Measurements from ENCODE around the gene KPNA1. TPM values are rescaled to one million over a fixed set of nuclear protein-coding genes. Genes with fewer than 3 reads are reported as not detected.

KPNA1 gene
- total RNA-seq, 4 donors from 2014 or later = 8.6 to 108 (median 30.2) TPM

DNA sequence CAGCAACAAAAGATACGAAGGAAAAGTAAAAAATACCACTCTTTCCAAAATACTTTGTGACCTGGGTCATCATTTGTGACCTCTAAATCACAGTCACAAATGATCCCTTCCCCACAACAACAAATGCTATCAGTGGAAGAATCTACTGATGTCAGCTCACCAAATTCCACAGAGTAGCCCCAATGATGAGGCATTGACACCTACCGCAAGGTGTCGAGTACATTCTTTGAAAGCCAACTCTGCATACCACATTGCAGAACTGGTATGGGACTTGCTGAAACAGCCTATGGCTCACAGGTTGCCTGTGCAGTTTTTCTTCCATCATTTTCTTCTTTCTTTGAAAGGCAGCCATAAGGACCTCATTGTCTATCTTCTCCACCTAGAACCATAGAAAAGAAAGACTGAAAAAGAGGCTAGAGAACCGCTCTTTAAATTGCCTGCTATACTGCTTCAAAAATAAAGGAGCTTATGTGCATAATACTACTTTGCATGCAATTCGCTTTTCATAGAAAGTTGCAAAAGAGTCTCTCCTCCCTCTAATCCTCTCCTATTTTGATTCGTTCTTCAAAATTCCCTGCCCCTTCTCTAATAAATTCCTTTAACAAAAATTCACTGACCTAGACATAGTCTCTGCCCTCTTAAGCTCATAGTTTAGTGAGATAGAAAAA lies 21.4 kb upstream of the KPNA1 start:
- 89% methylated on average over 4 to 6 of the region's 6 CpGs for WGBS, 2 donors (ENCODE audit: low coverage in 1 of 2)
- in situ Hi-C loops (cut with MboI; ENCODE audit: low pct_ligation_motif_present in 1 of 4, low pct_unique_long_range_greater_than_20kb in 1 of 4, low sequenced_read_pairs in 3 of 4) (no loop called here), intact Hi-C loops (cut with DNase I; ENCODE audit: low total_unique reads) (no loop called here)
- peaks cover 0 to 60% (median 18%) of the 10 kb centered on the region in 4 donors for H3K36me3 ChIP-seq
- no peaks in the 10 kb centered on the region for H3K4me1 ChIP-seq
- TF ChIP-seq POLR2AphosphoS5 (IDR thresholded peaks at IDR 0.05) = no peak
- TF ChIP-seq EP300 (IDR thresholded peaks at IDR 0.05; ENCODE audit: low read depth) = no peak
- no peak for TF ChIP-seq POLR2A (IDR thresholded peaks at IDR 0.05)
- DNase-seq = no peak
- no peak overlapping the region for H3K27ac ChIP-seq
- H3K27me3 ChIP-seq = no peaks in the 10 kb centered on the region
- H3K9me3 ChIP-seq = no peaks in the 10 kb centered on the region
- H3K4me3 ChIP-seq = no peak overlapping the region

- intact Hi-C loops (cut with DNase I; ENCODE audit: low total_unique reads) (no loop called here), in situ Hi-C loops (cut with MboI; ENCODE audit: low pct_ligation_motif_present in 1 of 4, low pct_unique_long_range_greater_than_20kb in 1 of 4, low sequenced_read_pairs in 3 of 4) (no loop called here)
- Histone ChIP-seq H3K27me3 (no peaks in the 10 kb centered on the region), H3K36me3 (peaks cover 0 to 65% (median 17%) of the 10 kb centered on the region in 4 donors), H3K9me3 (no peaks in the 10 kb centered on the region), H3K27ac (no peak overlapping the region), H3K4me3 (no peak overlapping the region), H3K4me1 (no peaks in the 10 kb centered on the region)
- TF ChIP-seq POLR2AphosphoS5 (IDR thresholded peaks at IDR 0.05) = no peak
- TF ChIP-seq CTCF (IDR thresholded peaks at IDR 0.05) = no peak
- DNase-seq = no peak
- WGBS, 2 donors (ENCODE audit: low coverage in 1 of 2) = 33 to 43% methylated on average over 1 of the region's 1 CpG
Observed at GRCh38 chr3:122533931-122534334, 19.2 kb upstream of the KPNA1 start.

DNA sequence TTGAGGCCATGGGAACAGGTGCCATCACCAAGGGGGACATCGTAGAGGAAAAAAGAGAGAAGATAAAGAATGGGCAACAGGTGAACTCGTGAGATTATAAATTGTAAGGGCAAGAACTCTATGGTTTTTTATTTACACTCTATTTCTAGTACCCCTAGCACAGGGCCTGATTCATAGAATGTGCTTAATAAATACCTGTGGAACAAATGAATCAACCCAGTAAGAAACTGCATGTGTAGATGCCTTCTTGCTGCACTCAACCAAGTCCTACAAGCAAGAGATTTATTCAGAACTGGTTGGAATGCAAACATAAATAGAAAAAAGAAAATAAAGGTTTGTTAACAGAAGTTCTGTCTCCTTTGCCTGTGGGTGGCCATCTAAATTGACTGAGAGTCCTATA lies 18.7 kb upstream of the KPNA1 start:
- no peaks in the 10 kb centered on the region for H3K4me1 ChIP-seq
- H3K27ac ChIP-seq = no peak overlapping the region
- TF ChIP-seq POLR2AphosphoS5 (IDR thresholded peaks at IDR 0.05) = no peak
- no peak for TF ChIP-seq CTCF (IDR thresholded peaks at IDR 0.05)
- TF ChIP-seq EP300 (IDR thresholded peaks at IDR 0.05; ENCODE audit: low read depth) = no peak
- TF ChIP-seq POLR2A (IDR thresholded peaks at IDR 0.05) = no peak
- no peaks in the 10 kb centered on the region for H3K27me3 ChIP-seq
- H3K9me3 ChIP-seq = no peaks in the 10 kb centered on the region
- no peak for DNase-seq
- H3K36me3 ChIP-seq = peaks cover 0 to 65% (median 15%) of the 10 kb centered on the region in 4 donors
- H3K4me3 ChIP-seq = no peak overlapping the region
- 87 to 90% methylated on average over 2 of the region's 2 CpGs for WGBS, 2 donors (ENCODE audit: low coverage in 1 of 2)
- intact Hi-C loops (cut with DNase I; ENCODE audit: low total_unique reads) (no loop called here), in situ Hi-C loops (cut with MboI; ENCODE audit: low pct_ligation_motif_present in 1 of 4, low pct_unique_long_range_greater_than_20kb in 1 of 4, low sequenced_read_pairs in 3 of 4) (no loop called here)

- DNase-seq = no peak
- no peak for TF ChIP-seq POLR2A (IDR thresholded peaks at IDR 0.05)
- no peak for TF ChIP-seq POLR2AphosphoS5 (IDR thresholded peaks at IDR 0.05)
- no peak for TF ChIP-seq EP300 (IDR thresholded peaks at IDR 0.05; ENCODE audit: low read depth)
- no peak for TF ChIP-seq CTCF (IDR thresholded peaks at IDR 0.05)
- no peak overlapping the region for H3K27ac ChIP-seq
- in situ Hi-C loops (cut with MboI; ENCODE audit: low pct_ligation_motif_present in 1 of 4, low pct_unique_long_range_greater_than_20kb in 1 of 4, low sequenced_read_pairs in 3 of 4) (no loop called here), intact Hi-C loops (cut with DNase I; ENCODE audit: low total_unique reads) (no loop called here)
- H3K36me3 ChIP-seq = peaks cover 0 to 50% (median 8%) of the 10 kb centered on the region in 4 donors
- no peaks in the 10 kb centered on the region for H3K4me1 ChIP-seq
- H3K27me3 ChIP-seq = no peaks in the 10 kb centered on the region
- WGBS, 2 donors (ENCODE audit: low coverage in 1 of 2) = 92% methylated on average over 2 of the region's 2 CpGs; no CpG with 5 or more reads in 1 of the 2 donors
- no peak overlapping the region for H3K4me3 ChIP-seq
- H3K9me3 ChIP-seq = no peaks in the 10 kb centered on the region
Observed at GRCh38 chr3:122530164-122530563, 15.4 kb upstream of the KPNA1 start.

GRCh38 chr3:122523317-122523716 lies 8.6 kb upstream of the KPNA1 start:
- no peak for DNase-seq
- Histone ChIP-seq H3K4me3 (no peak overlapping the region), H3K9me3 (no peaks in the 10 kb centered on the region), H3K27ac (no peak overlapping the region), H3K36me3 (no peaks in the 10 kb centered on the region), H3K27me3 (no peaks in the 10 kb centered on the region), H3K4me1 (no peaks in the 10 kb centered on the region)
- TF ChIP-seq CTCF (IDR thresholded peaks at IDR 0.05) (no peak), POLR2A (IDR thresholded peaks at IDR 0.05) (no peak), POLR2AphosphoS5 (IDR thresholded peaks at IDR 0.05) (no peak), EP300 (IDR thresholded peaks at IDR 0.05; ENCODE audit: low read depth) (no peak)
- in situ Hi-C loops (cut with MboI; ENCODE audit: low pct_ligation_motif_present in 1 of 4, low pct_unique_long_range_greater_than_20kb in 1 of 4, low sequenced_read_pairs in 3 of 4) (no loop called here), intact Hi-C loops (cut with DNase I; ENCODE audit: low total_unique reads) (no loop called here)
- WGBS, 2 donors (ENCODE audit: low coverage in 1 of 2) = 96% methylated on average over 11 of the region's 11 CpGs; no CpG with 5 or more reads in 1 of the 2 donors

Measured in transverse colon (tissue), 4 donors.